Ramos (cell line): Measurements from ENCODE around the gene KLK15.

ENCODE experiments used
- in situ Hi-C: fragments of 300-500 bp; cut with MboI; formaldehyde crosslinking; loops from one replicate; pipeline ENCODE4 v1.14.3; 2022; ENCODE audit warnings: low sequenced_read_pairs; ENCODE audit not compliant: unreplicated experiment

The KLK15 gene

DNA sequence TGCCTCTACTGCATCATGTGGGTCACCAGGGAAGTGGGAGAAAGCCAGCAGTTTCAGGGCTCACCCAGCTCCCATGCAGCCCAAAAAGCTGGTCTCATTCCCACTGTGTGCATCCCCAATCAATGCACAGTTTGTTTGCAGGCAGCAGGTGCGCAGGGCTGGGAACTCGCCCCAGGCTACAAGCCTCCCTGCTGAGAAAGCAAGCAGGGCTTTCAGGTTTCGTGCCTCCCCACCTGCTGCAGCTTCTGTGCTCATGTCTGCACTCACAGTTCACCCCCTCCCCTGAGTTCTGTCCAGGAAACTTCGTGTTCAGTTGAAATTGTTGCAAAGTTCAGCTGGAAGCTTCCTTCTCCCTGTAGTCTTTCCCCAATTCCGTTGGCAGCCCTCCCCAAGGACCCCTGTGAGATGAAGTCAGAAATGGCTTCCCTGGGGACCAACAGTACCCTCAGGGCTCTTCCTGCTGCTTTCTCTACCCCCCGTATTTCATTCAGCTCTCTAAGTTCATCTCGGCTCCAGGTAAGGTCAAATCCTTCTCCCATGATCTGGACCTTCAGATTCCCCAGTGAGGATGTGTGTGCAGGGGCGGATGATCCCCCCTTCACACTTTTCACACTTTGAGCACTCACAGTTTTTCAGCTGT, 11.0 kb upstream of the KLK15 start:
- in situ Hi-C loops: no loop called here

DNA sequence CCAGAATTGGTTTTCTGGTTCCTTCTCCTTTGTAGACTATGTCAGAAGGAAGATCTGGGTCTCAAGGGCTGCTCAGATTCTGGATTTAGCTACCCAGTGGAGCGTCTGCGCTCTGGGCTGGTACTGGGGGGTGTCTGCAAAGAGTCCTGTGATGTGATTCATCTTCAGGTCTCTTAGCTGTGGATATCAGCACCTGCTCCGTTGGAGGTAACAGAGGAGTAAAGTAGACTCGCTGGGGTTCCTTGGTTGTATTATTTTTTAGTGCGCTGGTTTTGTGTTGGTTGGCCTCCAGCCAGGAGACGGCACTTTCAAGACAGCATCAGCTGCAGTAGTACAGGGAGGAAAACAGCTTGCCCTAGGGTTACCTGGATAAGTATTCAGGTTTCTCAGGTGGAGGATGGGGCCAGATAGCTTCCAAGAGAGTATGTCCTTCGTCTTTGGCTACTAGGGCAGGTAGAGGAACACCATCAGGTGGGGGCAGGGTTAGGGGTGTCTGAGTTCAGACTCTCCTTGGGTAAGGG, 10.4 kb upstream of the KLK15 start:
- in situ Hi-C loops: no loop called here

DNA sequence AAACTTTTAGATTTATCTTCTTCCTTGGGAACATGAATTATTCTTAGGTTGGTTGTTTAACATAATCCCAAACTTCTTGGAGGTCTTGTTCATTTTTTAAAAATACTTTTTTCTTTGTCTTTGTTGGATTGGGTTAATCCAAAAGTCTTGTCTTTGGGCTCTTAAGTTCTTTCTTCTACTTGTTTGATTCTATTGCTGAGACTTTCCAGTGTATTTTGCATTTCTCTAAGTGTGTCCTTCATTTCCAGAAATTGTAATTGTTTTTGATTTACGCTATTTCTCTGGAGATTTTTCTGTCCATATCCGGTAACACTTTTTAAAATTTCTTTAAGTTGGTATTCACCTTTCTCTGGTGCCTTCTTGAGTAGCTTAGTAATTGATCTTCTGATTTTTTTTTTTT, 9.8 kb upstream of the KLK15 start:
- in situ Hi-C loops: no loop called here

DNA sequence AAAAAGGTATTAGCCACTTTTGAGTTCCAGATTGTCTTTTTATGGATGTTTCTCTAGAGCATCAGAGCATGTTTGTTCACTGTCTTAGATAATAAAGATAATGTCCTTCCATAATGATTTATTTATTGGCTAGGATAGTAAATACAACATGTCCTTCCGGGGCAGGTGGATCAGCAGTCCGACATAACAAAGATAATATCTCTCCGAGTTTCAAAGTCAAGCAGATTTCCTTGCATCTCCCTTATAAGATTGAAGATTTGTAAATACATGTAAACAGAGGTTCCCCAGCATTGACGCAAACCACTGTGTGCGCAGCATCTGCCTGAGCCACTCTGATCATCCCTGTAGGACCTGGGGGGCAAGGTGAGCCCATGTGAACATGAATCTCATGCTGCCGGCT, 8.8 kb upstream of the KLK15 start:
- in situ Hi-C loops: no loop called here

DNA sequence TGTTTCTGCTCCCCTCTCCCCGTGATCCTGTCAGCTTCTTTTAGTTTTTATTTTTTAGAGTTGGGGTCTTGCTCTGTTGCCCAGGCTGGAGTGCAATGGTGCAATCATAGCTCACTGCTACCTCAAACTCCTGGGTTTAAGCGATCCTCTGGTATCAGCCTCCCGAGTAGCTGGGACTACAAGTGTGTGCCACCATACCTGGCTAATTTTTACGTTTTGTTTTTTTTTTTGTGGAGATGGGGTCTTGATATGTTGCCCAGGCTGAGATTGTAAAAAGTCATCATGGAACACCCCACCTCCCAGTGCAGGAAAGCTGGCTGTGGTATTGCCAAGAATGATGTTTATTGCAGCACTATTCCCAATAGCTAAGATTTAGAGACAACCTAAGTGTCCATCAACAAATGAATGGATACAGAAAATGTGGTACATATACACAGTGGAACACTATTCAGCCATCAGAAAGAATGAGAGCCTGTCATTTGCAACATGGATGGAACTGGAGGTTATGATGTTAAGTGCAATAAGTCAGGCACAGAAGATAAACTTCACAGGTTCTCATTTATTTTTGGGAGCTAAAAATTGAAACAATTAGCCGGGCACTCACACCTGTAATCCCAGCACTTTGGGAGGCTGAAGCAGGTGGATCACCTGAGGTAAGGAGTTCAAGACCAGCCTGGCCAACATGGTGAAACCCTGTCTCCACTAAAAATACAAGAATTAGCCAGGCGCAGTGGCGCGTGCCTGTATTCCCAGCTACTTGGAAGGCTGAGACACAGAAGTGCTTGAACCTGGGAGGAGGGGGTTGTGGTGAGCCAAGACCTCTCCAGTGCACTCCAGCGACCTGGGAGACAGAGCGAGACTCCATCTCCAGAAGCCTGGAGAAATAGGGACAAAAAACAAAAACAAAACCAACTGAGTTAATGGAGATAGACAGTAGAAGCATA, 6.6 kb upstream of the KLK15 start:
- in situ Hi-C loops: no loop called here

DNA sequence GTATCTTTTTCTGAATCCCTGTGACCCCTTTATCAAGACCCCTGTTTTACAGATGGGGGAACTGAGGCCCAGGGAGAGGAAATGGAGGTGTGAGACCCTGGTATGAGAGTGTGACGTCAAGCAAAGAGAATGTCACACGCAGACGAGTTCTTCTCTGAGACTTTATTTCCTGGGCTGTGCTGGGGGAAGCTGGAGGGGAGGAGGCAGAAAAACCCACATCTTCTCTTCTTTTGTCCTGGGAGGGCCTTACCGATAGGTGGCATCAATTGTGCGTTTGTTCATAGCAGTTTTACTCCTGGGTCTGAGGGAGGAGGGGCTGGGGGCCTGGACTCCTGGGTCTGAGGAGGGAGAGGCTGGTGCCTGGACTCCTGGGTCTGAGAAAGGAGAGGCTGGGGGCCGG, 4.9 kb upstream of the KLK15 start:
- in situ Hi-C loops: no loop called here

DNA sequence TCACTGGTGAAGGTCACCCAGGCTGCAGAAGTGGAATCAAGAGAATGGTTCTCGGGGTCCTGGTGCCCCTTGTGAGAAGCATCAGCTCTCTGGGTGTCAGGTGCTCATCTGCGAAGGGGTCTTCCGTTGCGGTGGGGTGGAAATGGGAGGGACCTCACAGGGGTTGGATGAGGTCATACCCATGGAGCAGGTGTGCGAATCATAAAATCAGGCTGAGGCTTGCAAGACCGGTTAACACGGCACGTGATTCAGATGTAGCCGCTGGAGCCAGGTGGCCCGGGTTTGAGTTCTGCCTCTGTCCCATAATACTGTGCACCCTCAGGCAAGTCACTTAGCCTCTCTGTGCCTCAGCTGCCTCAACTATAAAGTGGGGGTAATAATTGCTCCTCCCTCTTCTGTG, 3.9 kb upstream of the KLK15 start:
- in situ Hi-C loops: no loop called here

DNA sequence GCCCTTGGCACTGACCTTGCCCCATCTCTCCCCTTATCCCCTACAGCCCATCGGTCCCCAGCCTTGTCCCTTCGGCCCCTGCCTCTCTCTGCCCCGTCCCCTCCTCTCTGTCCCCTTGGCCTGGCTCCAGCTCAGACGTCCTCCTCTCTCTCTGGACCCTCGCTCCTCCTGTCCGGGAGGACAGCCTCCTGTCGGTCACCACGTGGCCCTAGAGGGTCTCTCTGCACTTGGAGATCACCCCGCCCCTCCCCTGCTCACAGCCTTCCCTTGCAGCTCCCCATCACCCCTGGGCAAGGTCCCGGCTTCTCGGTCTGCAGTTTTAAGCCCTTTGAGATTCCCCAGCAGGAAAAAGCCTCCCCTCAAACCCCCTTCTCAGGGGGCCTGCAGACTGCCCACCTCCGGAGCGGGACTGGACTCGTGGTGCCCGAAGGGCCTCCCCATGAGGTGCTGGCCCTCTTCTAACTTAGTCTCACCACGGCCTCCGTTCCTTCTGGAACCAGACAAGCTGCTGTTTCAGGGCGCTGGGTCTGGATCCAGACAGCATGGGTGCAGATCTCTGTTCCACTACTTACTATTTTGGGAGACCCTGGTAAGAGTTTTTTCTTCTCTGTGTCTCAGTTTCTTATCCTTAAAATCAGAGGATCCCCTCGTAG, 3.3 kb upstream of the KLK15 start:
- in situ Hi-C loops: no loop called here

DNA sequence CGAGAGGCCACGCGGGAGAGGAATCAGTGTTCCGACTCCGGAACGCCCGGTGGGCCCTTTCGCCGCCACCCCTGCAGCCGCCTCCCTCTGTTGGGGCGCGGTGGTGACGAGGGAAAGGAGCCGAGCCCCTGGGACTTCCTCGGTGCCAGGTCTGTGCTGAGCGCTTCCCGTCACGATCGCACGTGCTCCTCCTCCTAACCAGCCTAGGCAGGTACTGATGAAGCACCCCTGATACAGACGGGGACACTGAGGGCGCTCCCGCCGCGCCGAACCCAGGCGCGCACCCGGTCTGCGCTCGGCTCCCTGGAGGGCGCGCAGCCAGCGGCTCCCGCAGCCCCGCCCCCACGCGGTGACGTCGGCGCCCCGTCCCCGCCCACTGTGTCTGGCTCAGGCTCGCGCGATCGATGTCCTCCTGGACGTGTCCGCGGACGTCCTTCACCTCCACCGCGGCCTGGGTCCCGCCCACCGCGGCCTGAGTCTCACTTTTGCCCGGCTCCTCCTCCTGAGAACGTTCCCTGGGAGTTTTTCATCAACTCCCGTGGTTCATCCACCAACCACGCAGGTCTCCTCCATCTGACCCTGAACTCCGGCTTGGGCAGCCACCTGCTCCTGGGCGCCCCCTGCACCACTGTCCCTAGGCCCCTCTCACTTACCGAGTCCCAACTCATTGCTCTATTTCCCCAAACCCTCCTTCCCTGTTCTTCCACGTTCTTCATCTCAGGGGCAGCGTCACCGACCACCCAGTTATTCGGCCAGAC, 2.6 kb upstream of the KLK15 start:
- in situ Hi-C loops: no loop called here

DNA sequence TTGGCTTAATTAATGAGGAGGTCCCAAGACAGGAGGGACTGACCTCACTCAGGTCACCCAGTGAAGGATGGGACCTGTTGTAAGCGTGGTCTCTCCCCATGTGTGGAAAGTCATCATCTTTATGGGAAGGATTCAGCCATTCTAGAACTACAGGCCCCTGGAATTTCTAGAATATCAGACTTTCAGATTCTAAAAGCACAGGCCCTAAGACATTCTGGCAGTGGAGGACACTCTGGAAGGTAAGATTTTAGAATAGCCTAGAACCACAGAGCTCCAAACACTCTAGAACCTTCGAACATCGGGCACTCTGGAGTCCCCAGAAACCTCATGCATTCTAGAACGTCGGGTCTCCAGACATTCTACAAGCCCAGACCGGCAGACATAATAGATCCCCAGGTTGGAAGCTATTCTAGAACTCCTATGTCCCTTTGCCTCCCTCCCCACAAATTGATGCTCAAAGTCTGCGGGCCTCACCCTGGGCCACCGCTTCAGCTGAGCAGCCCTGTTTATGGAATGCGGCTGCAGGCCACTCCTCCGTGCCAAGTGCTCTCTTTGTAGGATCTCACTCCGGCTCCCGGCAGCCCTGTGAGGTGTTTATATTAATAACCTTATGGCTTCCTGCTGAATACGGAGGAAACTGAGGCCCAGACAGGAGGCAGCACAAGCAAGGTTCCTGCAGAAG, 1.9 kb upstream of the KLK15 start:
- in situ Hi-C loops: no loop called here

DNA sequence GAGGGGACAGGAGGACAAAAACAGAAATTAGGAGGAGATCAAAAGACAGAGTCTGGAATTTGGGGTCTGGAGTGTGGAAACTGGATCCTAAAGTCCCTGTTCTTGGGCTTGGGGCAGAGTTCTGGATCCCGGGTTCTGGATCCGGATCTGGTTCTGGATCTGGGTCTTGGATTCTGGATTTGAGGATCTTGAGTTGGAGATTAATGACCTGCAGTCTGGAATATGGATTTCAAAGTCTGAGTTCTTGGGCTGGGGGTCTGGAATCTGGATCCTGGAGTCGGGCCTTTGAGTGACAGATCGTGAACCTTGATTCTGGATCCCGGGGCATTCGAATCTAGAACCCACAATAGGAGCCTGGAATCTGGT, 411 bp upstream of the KLK15 start:
- in situ Hi-C loops: no loop called here

DNA sequence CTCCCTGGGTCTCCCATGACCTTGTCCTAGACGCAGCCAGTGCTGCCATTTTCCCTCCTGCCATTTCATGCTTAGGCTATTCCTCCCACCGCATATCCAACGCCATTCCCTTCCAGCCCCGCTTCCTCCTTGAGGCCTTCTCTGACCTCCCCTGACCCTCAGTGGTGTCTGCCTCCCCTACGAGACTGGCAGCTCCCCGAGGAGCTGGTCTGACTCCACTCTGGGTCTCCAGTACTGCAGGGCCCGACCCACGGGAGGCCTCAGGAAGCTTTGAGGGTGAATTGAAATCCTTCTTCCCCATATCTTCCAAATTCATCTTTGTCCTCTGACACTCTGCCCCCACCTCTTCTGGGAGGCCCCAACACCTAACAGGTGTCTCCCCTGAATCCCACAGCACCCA, 708 bp downstream of the KLK15 start:
- in situ Hi-C loops: no loop called here

DNA sequence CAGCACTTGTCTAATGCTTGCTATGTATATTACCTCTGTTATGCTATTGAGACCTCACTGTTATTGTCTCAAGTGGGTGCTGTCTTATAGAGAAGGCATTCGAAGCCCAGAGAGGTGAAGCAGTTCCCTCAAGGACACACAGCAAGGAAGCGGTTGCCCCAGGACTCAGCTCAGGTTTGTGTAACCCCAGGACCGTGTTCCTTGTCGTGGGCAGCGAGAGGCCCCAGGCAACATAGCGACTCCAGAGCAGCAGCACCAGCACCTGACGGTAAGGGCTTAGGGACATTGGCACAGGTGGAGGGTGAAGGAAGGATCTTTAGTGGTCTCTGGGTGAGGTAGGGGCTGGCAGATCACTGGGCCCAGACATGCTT, 2.4 kb downstream of the KLK15 start:
- in situ Hi-C loops: no loop called here

DNA sequence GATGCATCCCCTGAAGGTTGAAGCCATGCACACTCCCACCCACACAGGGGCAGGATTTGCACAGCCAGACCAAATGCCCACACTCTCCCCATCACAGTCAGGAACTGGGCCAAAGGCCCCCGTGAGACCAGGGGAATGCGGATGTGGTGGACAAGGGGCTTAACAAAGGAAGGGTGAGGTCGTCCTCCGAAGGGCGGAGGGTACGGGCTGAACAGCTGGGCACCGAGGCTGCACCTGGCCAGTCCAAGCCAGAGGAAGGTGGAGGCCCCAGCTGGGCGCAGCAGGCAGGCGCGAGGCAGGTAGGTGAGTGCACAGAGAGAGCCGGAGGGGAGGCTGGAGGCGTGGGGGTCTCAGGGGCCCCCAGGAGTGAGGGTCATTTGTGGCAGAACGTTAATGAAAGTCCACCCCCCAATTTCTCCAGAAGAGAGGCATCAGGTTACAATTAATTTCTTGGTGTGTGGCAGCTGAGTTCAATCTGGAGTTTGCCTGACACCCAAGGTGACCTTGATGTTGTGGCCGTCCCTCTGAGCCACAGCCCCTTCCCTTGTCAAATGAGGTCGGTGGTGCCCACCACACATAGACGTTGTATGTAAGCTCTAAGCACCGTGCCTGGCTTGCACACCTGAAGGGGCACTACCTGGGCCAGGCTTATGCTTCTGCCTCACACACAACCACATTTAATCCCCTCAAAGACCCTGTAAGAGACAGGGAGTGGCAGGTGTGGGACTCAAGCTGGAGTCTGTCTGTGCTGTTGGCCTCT, 2.9 kb downstream of the KLK15 start:
- in situ Hi-C loops: no loop called here

DNA sequence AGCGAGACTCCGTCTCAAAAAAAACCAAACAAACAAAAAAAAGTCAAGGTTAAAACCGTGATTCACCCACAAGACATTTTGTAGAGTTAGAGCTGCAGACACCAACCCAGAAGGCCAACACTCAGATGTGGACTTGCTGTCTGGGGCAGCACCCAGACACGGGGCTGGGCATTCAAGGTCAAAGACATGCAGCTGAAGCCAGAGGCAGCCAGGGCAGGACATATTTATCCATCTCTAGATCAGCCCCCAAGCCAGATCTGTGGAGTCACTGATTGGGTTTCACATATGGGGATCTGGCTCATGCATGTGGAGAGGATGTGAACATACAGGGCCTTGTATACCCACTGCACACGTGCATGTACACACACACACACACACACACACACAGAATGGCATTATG, 3.6 kb downstream of the KLK15 start:
- in situ Hi-C loops: no loop called here

DNA sequence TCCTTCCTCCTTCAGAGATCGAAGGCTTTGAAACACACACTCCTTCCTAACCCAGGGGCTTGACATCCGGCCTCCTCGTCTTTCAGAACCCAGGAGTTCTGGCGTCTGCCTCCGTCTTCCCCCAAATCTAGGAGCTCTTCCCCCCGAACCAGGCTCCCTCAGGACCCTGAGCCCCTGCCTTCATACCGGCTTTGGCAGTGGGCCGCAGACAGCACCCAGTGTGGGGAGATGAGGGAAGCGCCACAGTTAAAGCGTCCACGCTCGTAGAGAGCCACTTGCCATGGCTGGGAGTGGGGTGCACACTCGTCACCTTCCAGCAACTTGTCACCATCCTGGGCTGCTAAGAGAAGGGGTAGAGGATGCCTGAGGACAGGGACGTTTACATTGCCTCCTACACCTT, 5.9 kb downstream of the KLK15 start:
- in situ Hi-C loops: no loop called here

DNA sequence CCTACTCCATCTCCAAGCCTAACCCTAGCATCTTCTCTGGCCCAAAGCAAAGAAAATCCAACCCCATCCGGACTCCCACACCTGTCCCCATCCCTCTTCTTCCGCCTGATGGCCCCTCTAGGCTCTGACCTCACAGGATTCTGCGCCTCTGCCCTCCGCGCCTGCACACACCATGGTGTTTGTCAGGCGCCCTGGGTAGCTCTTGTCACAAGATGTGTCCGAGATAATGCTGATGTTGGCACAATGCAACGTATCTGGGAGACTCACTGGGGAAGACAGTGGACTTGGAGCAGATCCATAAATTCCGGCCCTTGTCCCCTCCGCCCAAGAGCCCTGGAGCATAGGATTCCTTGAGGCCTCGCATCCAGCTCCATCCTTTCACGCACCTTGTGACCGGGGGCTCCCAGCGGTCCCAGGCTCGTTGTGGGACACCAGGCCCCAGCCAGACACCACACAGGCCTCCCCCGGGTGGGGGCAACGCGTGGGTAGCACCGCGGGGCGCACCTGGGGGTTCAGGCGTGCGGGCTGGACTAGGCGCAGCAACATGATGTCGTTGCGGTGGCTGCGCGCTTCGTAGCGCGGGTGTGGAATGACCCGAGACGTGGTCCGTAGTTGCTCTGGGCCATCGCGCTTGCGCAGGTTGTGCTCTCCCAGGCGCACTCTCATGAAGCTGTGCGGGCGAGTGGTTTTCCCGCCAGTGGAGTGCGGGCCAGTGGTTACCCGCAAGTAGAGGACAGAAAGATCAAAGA, 6.7 kb downstream of the KLK15 start:
- in situ Hi-C loops: no loop called here

DNA sequence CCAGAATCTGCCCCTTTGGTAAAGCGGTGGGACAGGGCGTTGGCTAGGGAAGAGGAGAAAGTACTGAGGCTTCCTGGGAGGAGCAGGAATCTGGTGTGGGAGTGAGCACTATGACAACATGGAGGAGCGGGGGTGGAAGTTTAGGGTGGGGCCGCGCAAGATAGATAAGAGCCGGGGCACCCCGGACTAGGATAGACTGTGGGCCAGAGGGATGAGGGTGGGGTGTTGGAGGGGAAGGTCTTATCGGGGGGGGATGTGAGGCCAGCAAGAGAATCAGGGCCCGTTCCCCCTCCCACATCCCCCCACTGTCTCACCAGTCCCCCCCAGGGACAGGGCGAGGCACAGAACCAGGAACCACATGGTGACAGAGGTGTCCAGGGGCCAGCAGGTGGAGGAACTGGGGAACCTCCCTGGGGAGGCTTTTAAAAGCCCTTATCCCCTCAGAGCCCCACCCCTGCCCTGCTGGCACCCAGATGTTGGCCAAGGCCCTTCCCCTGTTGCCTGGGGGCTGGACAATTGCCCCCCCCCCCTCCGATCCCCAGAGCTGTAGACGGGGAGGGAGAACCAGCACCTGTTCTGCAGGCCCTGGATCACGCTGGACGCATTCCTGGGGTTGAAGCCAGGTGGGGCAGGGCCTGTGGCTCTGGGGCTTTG, 9.9 kb downstream of the KLK15 start, which contains the start of gene KLK1:
Gene KLK1, minus strand, starts transcription at position 399 of the 654 bp plus-strand sequence. Its CDS starts 39 bp downstream, at position 360.
- in situ Hi-C loops: no loop called here
